DOHH2 (cell line): Measurements from ENCODE around the gene NEK5.
A peak's percentile ranks its signal among the peaks of the same experiment; 100 is the strongest.

Experiments used
- H3F3A ChIP-seq: fragments of 200-600 bp; sonication (generic), shearing (Covaris generic); 2 replicates; pipeline ENCODE4 v1.6.0; 2016; ENCODE audit warnings: antibody characterized with exemption, mild to moderate bottlenecking; ENCODE audit not compliant: control insufficient read depth, insufficient read depth
- H3K27ac ChIP-seq: fragments of 200-600 bp; sonication (generic); 2 replicates; pipeline ENCODE4 v1.5.1; 2014; ENCODE audit warnings: low read depth, mild to moderate bottlenecking, low read length, moderate library complexity
- H3K27me3 ChIP-seq: fragments of 200-600 bp; sonication (generic); 2 replicates; pipeline ENCODE4 v1.6.1; 2014; ENCODE audit warnings: mild to moderate bottlenecking, low read length, mixed read lengths; ENCODE audit not compliant: control insufficient read depth
- H3K36me3 ChIP-seq: fragments of 200-600 bp; sonication (generic); 2 replicates; pipeline ENCODE4 v1.6.1; 2014; ENCODE audit warnings: mild to moderate bottlenecking, low read length, moderate library complexity, mixed read lengths; ENCODE audit not compliant: control insufficient read depth
- H3K4me1 ChIP-seq: fragments of 200-600 bp; sonication (generic); 2 replicates; pipeline ENCODE4 v1.6.1; 2014; ENCODE audit warnings: mild to moderate bottlenecking, low read length, mixed read lengths; ENCODE audit not compliant: control insufficient read depth
- H3K4me2 ChIP-seq: fragments of 200-600 bp; sonication (generic); 2 replicates; pipeline ENCODE4 v1.6.0; 2014; ENCODE audit warnings: mild to moderate bottlenecking, low read length, moderate library complexity
- H3K4me3 ChIP-seq: fragments of 200-600 bp; sonication (generic); 2 replicates; pipeline ENCODE4 v1.5.1; 2014; ENCODE audit warnings: mild to moderate bottlenecking, low read length, mixed read lengths
- H3K79me2 ChIP-seq: fragments of 200-600 bp; sonication (generic); 2 replicates; pipeline ENCODE4 v1.6.1; 2014; ENCODE audit warnings: mild to moderate bottlenecking, low read length, mixed read lengths; ENCODE audit not compliant: control insufficient read depth
- H3K9me2 ChIP-seq: fragments of 200-600 bp; sonication (generic); replicated peaks from 2 replicates; pipeline ENCODE4 v1.6.1; 2014; ENCODE audit warnings: mild to moderate bottlenecking, low read length, mixed read lengths; ENCODE audit not compliant: control insufficient read depth
- H3K9me3 ChIP-seq: fragments of 200-600 bp; sonication (generic); 2 replicates; pipeline ENCODE4 v1.6.1; 2014; ENCODE audit warnings: antibody characterized with exemption, low read length, mixed read lengths; ENCODE audit not compliant: control insufficient read depth, insufficient read depth
- H4K20me1 ChIP-seq: fragments of 200-600 bp; sonication (generic); 2 replicates; pipeline ENCODE4 v1.6.0; 2014; ENCODE audit warnings: low read depth, mild to moderate bottlenecking, antibody characterized with exemption, low read length, moderate library complexity; ENCODE audit not compliant: control insufficient read depth, insufficient read depth
- EZH2phosphoT487 ChIP-seq: fragments of 200-600 bp; sonication (generic); IDR thresholded peaks from 2 replicates; pipeline ENCODE4 v1.6.1; 2017; ENCODE audit warnings: borderline replicate concordance, mild to moderate bottlenecking, antibody characterized with exemption, low read length, moderate library complexity, mixed read lengths
- TF ChIP-seq, protein P1 (sequence below): fragments of 200-600 bp; sonication (generic); IDR thresholded peaks from one replicate; pipeline ENCODE4 v1.5.1; 2014; ENCODE audit warnings: antibody characterized with exemption, mild to moderate bottlenecking, low read depth, low read length; ENCODE audit not compliant: poor library complexity, severe bottlenecking

Gene NEK5

DNA sequence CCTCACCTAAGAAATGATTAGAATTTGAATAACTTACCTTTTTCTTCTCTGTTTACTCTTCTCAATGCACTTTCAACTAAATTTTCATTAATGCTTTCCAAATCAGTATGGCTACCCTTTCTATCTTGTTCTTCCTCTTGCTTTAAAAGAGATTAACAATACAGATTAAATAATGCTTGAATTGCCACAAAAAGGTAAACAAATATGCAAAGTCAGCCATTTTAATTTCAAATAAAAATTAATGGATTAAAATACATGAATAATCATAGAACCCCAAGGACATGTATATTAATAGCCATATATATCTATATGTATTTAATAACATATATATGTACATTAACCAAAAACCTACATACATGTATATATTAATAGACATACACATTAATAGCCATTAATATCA lies 7.9 kb upstream of the NEK5 start:
- TF ChIP-seq, protein P1, sequence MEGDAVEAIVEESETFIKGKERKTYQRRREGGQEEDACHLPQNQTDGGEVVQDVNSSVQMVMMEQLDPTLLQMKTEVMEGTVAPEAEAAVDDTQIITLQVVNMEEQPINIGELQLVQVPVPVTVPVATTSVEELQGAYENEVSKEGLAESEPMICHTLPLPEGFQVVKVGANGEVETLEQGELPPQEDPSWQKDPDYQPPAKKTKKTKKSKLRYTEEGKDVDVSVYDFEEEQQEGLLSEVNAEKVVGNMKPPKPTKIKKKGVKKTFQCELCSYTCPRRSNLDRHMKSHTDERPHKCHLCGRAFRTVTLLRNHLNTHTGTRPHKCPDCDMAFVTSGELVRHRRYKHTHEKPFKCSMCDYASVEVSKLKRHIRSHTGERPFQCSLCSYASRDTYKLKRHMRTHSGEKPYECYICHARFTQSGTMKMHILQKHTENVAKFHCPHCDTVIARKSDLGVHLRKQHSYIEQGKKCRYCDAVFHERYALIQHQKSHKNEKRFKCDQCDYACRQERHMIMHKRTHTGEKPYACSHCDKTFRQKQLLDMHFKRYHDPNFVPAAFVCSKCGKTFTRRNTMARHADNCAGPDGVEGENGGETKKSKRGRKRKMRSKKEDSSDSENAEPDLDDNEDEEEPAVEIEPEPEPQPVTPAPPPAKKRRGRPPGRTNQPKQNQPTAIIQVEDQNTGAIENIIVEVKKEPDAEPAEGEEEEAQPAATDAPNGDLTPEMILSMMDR, result no peak
- TF ChIP-seq EZH2phosphoT487, result no peak
- Histone ChIP-seq H3K27me3 (no peaks in the 10 kb centered on the region), H3K36me3 (no peaks in the 10 kb centered on the region)

DNA sequence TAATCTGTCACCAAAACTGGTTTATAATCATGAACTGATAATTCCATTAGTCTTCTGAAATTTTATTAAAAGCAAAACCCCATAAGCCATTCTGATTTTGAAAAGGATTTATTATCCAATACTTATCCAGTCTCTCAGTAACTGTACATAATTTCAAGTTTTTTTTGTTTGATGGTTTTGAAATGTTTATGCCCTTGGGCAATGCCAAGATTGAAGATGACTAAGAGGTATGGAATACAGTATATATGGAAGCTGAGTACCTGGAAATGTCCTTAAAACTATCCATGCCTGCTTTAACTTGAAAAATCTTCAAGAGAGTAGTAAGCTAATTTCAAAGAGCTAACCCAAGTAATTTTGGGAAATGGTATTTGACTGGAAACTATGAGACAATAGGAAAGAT lies 1.8 kb upstream of the NEK5 start:
- TF ChIP-seq, protein P1, result no peak
- no peaks in the 10 kb centered on the region for H3F3A ChIP-seq
- H3K9me2 ChIP-seq, result no peaks in the 10 kb centered on the region
- H3K4me3 ChIP-seq, result no peak overlapping the region
- H4K20me1 ChIP-seq, result no peaks in the 10 kb centered on the region
- H3K36me3 ChIP-seq, result no peaks in the 10 kb centered on the region
- no peak overlapping the region for H3K27ac ChIP-seq
- no peaks in the 10 kb centered on the region for H3K79me2 ChIP-seq
- H3K4me2 ChIP-seq, result no peak overlapping the region
- H3K4me1 ChIP-seq, result peaks cover 12% of the 10 kb centered on the region
- no peaks in the 10 kb centered on the region for H3K9me3 ChIP-seq
- peaks cover 22% of the 10 kb centered on the region for H3K27me3 ChIP-seq

More for the DNA sequence above, 7.9 kb upstream of the NEK5 start:
- no peaks in the 10 kb centered on the region for H4K20me1 ChIP-seq
- no peaks in the 10 kb centered on the region for H3K79me2 ChIP-seq
- H3K27ac ChIP-seq, result no peak overlapping the region
- H3K4me3 ChIP-seq, result no peak overlapping the region
- H3F3A ChIP-seq, result no peaks in the 10 kb centered on the region
- no peak overlapping the region for H3K4me2 ChIP-seq
- no peaks in the 10 kb centered on the region for H3K9me2 ChIP-seq
- no peaks in the 10 kb centered on the region for H3K4me1 ChIP-seq
- H3K9me3 ChIP-seq, result no peaks in the 10 kb centered on the region

DNA sequence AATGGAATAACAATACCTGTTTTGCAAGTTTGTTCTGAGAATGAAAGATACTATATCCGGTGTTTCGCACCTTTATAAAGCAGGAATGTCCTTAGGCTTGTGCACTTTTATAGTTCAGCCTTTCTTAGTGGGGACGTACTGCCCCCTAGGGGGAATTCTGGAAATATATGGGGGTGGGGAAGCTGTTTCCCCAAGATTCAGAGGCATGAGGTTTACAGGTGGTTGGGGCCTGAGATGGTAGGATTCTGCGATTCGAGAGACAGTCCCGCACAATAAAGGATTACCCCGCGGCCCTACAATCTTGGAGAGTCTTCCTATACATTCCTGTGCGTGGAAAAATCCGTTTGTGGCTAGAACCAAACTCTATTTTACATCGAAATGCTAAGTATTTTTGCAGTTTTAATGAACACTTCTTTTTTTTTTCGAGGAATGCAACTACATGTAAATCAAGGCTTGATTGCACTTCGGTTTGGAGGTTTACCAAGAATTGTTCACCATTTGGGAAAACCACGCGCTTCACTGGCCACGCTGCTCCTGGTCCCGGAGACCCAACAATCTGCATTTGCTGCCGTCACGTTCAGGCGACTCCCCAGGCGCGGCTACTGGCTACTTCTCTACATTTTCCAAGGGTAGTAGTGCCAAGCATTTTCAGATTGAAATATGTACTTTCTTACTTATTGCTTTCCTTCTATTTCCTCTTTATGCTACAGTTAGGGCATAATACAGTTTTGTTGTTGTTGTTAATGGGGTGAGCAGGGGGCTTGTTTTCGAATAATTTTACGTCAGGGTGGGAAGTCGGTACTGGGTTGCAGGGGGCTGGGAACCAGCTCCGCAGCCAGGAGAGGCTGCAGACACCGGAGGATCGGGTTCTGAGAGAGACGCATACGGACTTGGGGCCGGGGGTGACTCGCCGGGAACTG lies 830 bp downstream of the NEK5 start:
- H3K9me2 ChIP-seq, result no peaks in the 10 kb centered on the region
- peaks cover 12% of the 10 kb centered on the region for H3K4me1 ChIP-seq
- no peaks in the 10 kb centered on the region for H3K36me3 ChIP-seq
- H3K4me3 ChIP-seq, result peak overlapping the region; percentile 76
- H3K4me2 ChIP-seq, result peak overlapping the region; percentile 89
- peaks cover 32% of the 10 kb centered on the region for H3K27me3 ChIP-seq
- TF ChIP-seq, protein P1, result peak; percentile 79
- 0 out of 2 replicates have a peak, but pooled peaks have one; percentile 59 for TF ChIP-seq EZH2phosphoT487
- no peaks in the 10 kb centered on the region for H3K9me3 ChIP-seq
- no peaks in the 10 kb centered on the region for H3K79me2 ChIP-seq
- H4K20me1 ChIP-seq, result no peaks in the 10 kb centered on the region
- no peaks in the 10 kb centered on the region for H3F3A ChIP-seq
- no peak overlapping the region for H3K27ac ChIP-seq
